Measurements from ENCODE around the gene TYW1B. TPM values are rescaled to one million over a fixed set of nuclear protein-coding genes. Genes with fewer than 3 reads are reported as not detected.
"Not testable (repeated sequence)": the region's sequence is repeated elsewhere in the genome, so short reads cannot be mapped to it uniquely, and the experiment has no call there.

TYW1B gene
- total and polyA plus RNA-seq, 2 donors (not counting 1 experiment from before 2014, with no cell fraction given) = 4.7 to 6.1 TPM

DNA sequence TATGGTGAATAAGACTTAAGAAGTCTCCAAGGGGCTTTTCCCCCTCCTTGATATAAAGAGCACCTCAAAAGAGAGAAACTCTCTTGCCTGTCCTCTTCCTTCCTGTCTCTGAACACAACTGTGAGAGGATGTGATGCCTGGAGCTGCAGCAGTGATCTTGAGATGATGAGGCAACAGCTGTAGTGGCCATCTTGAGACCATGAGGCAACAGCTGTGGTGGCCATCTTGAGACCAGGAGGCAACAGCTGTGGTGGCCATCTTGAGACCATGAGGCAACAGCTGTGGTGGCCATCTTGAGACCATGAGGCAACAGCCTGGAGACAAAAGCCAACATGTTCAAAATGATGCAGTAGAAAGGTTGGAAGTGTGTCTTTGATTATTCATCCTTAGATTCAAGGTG is 277.5 kb downstream of the TYW1B start:
- not testable (repeated sequence) for H3K4me3 ChIP-seq (replicated peaks in 1 of 4; ENCODE audit: control extremely low read depth in 1 of 4, insufficient read depth in 1 of 4, low read depth in 3 of 4, low read length in 4 of 4); DNase-seq (ENCODE audit: low read depth in 2 of 2); H3K36me3 ChIP-seq (ENCODE audit: control insufficient read depth, insufficient read depth, low read length); H3K4me1 ChIP-seq (ENCODE audit: control insufficient read depth, extremely low read depth, insufficient read depth, low read length); H4K20me1 ChIP-seq (ENCODE audit: control insufficient read depth, extremely low read depth, insufficient read depth, low read length); H3K4me2 ChIP-seq (ENCODE audit: extremely low read depth, insufficient read depth, low read length); H3K27ac ChIP-seq (ENCODE audit: insufficient read depth, low read length); H3K27me3 ChIP-seq (ENCODE audit: control insufficient read depth, insufficient read depth, low read length); H3K79me2 ChIP-seq (ENCODE audit: control insufficient read depth, insufficient read depth, low read length); H2AFZ ChIP-seq (ENCODE audit: low read length); H3K9ac ChIP-seq (ENCODE audit: insufficient read depth, low read length); H3K9me3 ChIP-seq (ENCODE audit: control insufficient read depth, insufficient read depth, low read depth, low read length)

DNA sequence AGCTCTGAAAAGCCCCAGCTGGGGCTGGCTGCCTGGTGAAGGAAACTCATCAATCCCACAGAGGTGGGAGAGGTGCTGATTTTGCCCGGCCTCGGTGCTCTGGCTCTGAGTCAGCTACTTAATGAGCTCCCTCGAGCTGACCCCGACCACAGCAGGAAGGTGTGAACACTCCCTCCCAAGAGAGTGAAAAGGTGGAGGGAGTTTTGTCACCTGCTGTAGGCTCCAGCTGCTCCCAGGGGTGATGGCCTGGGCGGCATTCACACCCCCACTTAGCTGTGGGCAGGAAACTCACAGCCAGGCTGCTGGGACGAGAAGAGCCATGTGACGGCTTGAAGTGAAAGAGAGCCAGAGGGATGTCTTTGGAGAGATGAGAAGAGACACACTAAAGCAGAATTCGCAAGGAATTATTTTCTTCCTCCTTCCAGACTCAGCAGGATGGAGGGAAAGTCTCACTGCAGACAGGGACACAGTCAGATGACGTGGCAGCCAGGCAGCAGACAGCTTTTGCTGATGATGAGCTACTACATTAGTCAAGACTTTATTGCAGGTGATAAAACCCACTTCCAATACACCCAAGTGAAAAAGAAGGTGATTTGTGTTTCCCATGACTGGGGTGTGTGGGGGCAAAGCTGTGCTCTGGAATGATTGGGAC is 281.3 kb downstream of the TYW1B start:
- not testable (repeated sequence) for H3K27ac ChIP-seq (ENCODE audit: insufficient read depth, low read length); H3K27me3 ChIP-seq (ENCODE audit: control insufficient read depth, insufficient read depth, low read length); H3K9ac ChIP-seq (ENCODE audit: insufficient read depth, low read length); H3K4me3 ChIP-seq (replicated peaks in 1 of 4; ENCODE audit: control extremely low read depth in 1 of 4, insufficient read depth in 1 of 4, low read depth in 3 of 4, low read length in 4 of 4); H4K20me1 ChIP-seq (ENCODE audit: control insufficient read depth, extremely low read depth, insufficient read depth, low read length); H3K4me1 ChIP-seq (ENCODE audit: control insufficient read depth, extremely low read depth, insufficient read depth, low read length); H3K79me2 ChIP-seq (ENCODE audit: control insufficient read depth, insufficient read depth, low read length); DNase-seq (ENCODE audit: low read depth in 2 of 2); H2AFZ ChIP-seq (ENCODE audit: low read length); H3K36me3 ChIP-seq (ENCODE audit: control insufficient read depth, insufficient read depth, low read length); H3K4me2 ChIP-seq (ENCODE audit: extremely low read depth, insufficient read depth, low read length); H3K9me3 ChIP-seq (ENCODE audit: control insufficient read depth, insufficient read depth, low read depth, low read length)

DNA sequence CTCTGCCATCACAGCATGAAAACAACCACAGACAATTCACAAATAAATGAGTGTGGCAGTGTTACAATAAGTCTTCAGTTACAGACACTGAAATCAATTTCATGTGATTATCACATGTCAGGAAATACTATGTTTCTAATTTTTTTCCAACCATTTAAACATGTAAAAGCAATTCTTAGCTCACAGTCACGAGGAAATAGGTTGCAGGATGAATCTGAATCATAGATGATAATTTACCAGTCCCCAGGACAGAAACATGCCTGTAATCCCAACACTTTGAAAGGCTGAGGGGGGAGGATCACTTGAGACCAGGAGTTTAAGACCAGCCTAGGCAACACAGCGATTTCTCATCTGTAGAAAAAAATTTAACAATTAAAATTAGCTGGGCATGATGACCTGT is 283.5 kb downstream of the TYW1B start:
- not testable (repeated sequence) for DNase-seq (ENCODE audit: low read depth in 2 of 2); H3K4me1 ChIP-seq (ENCODE audit: control insufficient read depth, extremely low read depth, insufficient read depth, low read length); H3K27ac ChIP-seq (ENCODE audit: insufficient read depth, low read length); H2AFZ ChIP-seq (ENCODE audit: low read length); H3K9ac ChIP-seq (ENCODE audit: insufficient read depth, low read length); H4K20me1 ChIP-seq (ENCODE audit: control insufficient read depth, extremely low read depth, insufficient read depth, low read length); H3K9me3 ChIP-seq (ENCODE audit: control insufficient read depth, insufficient read depth, low read depth, low read length); H3K36me3 ChIP-seq (ENCODE audit: control insufficient read depth, insufficient read depth, low read length); H3K27me3 ChIP-seq (ENCODE audit: control insufficient read depth, insufficient read depth, low read length); H3K4me2 ChIP-seq (ENCODE audit: extremely low read depth, insufficient read depth, low read length); H3K79me2 ChIP-seq (ENCODE audit: control insufficient read depth, insufficient read depth, low read length); H3K4me3 ChIP-seq (replicated peaks in 1 of 4; ENCODE audit: control extremely low read depth in 1 of 4, insufficient read depth in 1 of 4, low read depth in 3 of 4, low read length in 4 of 4)

DNA sequence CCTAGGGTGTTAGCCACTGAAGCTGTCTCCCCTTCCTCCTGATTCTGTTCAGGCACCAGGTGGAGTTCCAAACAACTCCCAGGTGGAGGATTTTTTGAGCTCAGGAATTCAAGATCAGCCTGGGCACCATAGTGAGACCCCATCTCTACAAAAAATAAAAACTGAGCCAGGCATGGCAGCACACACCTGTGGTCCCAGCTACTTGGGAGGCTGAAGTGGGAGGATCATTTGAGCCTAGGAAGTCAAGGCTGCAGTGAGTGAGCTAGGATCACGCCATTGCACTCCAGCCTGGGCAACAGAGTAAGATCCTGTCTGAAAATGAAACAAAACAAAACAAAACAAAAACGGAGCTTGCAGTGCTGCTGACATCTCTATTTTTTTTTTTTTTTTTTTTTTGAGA is 287.1 kb downstream of the TYW1B start:
- Histone ChIP-seq H3K4me2 (ENCODE audit: extremely low read depth, insufficient read depth, low read length) (no peak overlapping the region), H3K27ac (ENCODE audit: insufficient read depth, low read length) (no peak overlapping the region), H3K9me3 (ENCODE audit: control insufficient read depth, insufficient read depth, low read depth, low read length) (no peaks in the 10 kb centered on the region), H3K27me3 (ENCODE audit: control insufficient read depth, insufficient read depth, low read length) (no peaks in the 10 kb centered on the region), H3K9ac (ENCODE audit: insufficient read depth, low read length) (no peak overlapping the region), H4K20me1 (ENCODE audit: control insufficient read depth, extremely low read depth, insufficient read depth, low read length) (no peaks in the 10 kb centered on the region), H3K4me3 (replicated peaks in 1 of 4; ENCODE audit: control extremely low read depth in 1 of 4, insufficient read depth in 1 of 4, low read depth in 3 of 4, low read length in 4 of 4) (no peak overlapping the region), H3K4me1 (ENCODE audit: control insufficient read depth, extremely low read depth, insufficient read depth, low read length) (no peaks in the 10 kb centered on the region), H3K79me2 (ENCODE audit: control insufficient read depth, insufficient read depth, low read length) (no peaks in the 10 kb centered on the region), H3K36me3 (ENCODE audit: control insufficient read depth, insufficient read depth, low read length) (no peaks in the 10 kb centered on the region), H2AFZ (ENCODE audit: low read length) (no peak overlapping the region)
- TF ChIP-seq, protein P1, sequence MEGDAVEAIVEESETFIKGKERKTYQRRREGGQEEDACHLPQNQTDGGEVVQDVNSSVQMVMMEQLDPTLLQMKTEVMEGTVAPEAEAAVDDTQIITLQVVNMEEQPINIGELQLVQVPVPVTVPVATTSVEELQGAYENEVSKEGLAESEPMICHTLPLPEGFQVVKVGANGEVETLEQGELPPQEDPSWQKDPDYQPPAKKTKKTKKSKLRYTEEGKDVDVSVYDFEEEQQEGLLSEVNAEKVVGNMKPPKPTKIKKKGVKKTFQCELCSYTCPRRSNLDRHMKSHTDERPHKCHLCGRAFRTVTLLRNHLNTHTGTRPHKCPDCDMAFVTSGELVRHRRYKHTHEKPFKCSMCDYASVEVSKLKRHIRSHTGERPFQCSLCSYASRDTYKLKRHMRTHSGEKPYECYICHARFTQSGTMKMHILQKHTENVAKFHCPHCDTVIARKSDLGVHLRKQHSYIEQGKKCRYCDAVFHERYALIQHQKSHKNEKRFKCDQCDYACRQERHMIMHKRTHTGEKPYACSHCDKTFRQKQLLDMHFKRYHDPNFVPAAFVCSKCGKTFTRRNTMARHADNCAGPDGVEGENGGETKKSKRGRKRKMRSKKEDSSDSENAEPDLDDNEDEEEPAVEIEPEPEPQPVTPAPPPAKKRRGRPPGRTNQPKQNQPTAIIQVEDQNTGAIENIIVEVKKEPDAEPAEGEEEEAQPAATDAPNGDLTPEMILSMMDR (conservative IDR thresholded peaks at IDR 0.05 in 1 of 2, IDR thresholded peaks at IDR 0.05 in 1 of 2; ENCODE audit: low read depth in 1 of 2, low read length in 2 of 2) = no peak
- no peak for TF ChIP-seq EZH2 (IDR thresholded peaks at IDR 0.05; ENCODE audit: low read length, missing control alignments)
- DNase-seq (ENCODE audit: low read depth in 2 of 2) = no peak

Data from fibroblast of lung (primary cell).